Liver (tissue), 9 donors: ENCODE results near the gene HOMER3. TPM values are rescaled to one million over a fixed set of nuclear protein-coding genes. Genes with fewer than 3 reads are reported as not detected.

Experiments used
- DNase-seq: peaks from one replicate; pipeline ENCODE4 v3.0.0-alpha.2; 2017; ENCODE audit warnings: low spot score
- H3K27ac ChIP-seq, 2 donors: one replicate each; pipeline ENCODE4 v1.7.0; 2013; ENCODE audit warnings: inconsistent platforms in 2 of 2, low read length in 2 of 2, control low read depth in 1 of 2, low read depth in 1 of 2, mild to moderate bottlenecking in 1 of 2
- H3K27me3 ChIP-seq, 4 donors: one replicate each; pipeline versions ENCODE4 v1.6.1 to v1.7.0; 2013; ENCODE audit warnings: low read length in 3 of 4, inconsistent platforms in 1 of 4, mild to moderate bottlenecking in 1 of 4, moderate library complexity in 1 of 4; ENCODE audit not compliant: control insufficient read depth in 4 of 4, insufficient read depth in 4 of 4
- H3K36me3 ChIP-seq, 4 donors: one replicate each; pipeline versions ENCODE4 v1.6.1 to v1.7.0; 2013; ENCODE audit warnings: low read length in 3 of 4, mild to moderate bottlenecking in 3 of 4, low read depth in 1 of 4, moderate library complexity in 1 of 4; ENCODE audit not compliant: control insufficient read depth in 4 of 4, insufficient read depth in 3 of 4
- H3K4me1 ChIP-seq, 4 donors: one replicate each; pipeline versions ENCODE4 v1.6.1 to v1.7.0; 2013; ENCODE audit warnings: low read length in 3 of 4, mild to moderate bottlenecking in 3 of 4, moderate library complexity in 1 of 4; ENCODE audit not compliant: control insufficient read depth in 4 of 4, insufficient read depth in 4 of 4
- H3K4me3 ChIP-seq, 3 donors: one replicate each; pipeline versions ENCODE4 v1.6.1 to v1.7.0; 2013; ENCODE audit warnings: low read length in 3 of 3, control low read depth in 1 of 3, low read depth in 1 of 3, mild to moderate bottlenecking in 1 of 3
- H3K9ac ChIP-seq, 2 donors: one replicate each; pipeline ENCODE4 v1.7.0; 2013; ENCODE audit warnings: low read length in 2 of 2, mild to moderate bottlenecking in 2 of 2, moderate library complexity in 2 of 2, control low read depth in 1 of 2, low read depth in 1 of 2
- H3K9me3 ChIP-seq, 4 donors: one replicate each; pipeline versions ENCODE4 v1.6.1 to v1.7.0; 2013; ENCODE audit warnings: low read length in 3 of 4; ENCODE audit not compliant: control insufficient read depth in 4 of 4
- ATF3 ChIP-seq: IDR thresholded peaks from 2 replicates; pipeline ENCODE4 v1.6.1; 2016; ENCODE audit warnings: antibody characterized with exemption
- CTCF ChIP-seq: fragments of 150-350 bp; IDR thresholded peaks from 2 replicates; pipeline ENCODE4 v1.5.1; 2017; ENCODE audit warnings: improper control_type of control experiment, low read depth, low read length; ENCODE audit not compliant: missing input control
- EGR1 ChIP-seq, 2 donors: IDR thresholded peaks; 2 replicates each; pipeline ENCODE4 v1.6.1; 2016 to 2018; ENCODE audit warnings: antibody characterized with exemption in 2 of 2, low read depth in 2 of 2
- FOXA1 ChIP-seq: IDR thresholded peaks from 2 replicates; pipeline ENCODE4 v1.6.1; 2016; ENCODE audit warnings: antibody characterized with exemption
- FOXA2 ChIP-seq: IDR thresholded peaks from 2 replicates; pipeline ENCODE4 v1.6.1; 2016; ENCODE audit warnings: antibody characterized with exemption
- GABPA ChIP-seq, 2 donors: IDR thresholded peaks in 1 of 2; conservative IDR thresholded peaks in 1 of 2; 2 replicates each; pipeline ENCODE4 v1.6.1; 2016; ENCODE audit warnings: antibody characterized with exemption in 2 of 2, mild to moderate bottlenecking in 1 of 2, moderate library complexity in 1 of 2
- HNF4A ChIP-seq, 2 donors: conservative IDR thresholded peaks; 2 replicates each; pipeline ENCODE4 v1.6.1; 2016; ENCODE audit warnings: antibody characterized with exemption in 2 of 2, mild to moderate bottlenecking in 2 of 2
- HNF4G ChIP-seq: IDR thresholded peaks from 2 replicates; pipeline ENCODE4 v1.6.1; 2016; ENCODE audit warnings: antibody characterized with exemption
- JUND ChIP-seq, 2 donors: IDR thresholded peaks; 2 replicates each; pipeline ENCODE4 v1.6.1; 2016; ENCODE audit warnings: antibody characterized with exemption in 2 of 2
- MAX ChIP-seq: IDR thresholded peaks from 2 replicates; pipeline ENCODE4 v1.6.1; 2016; ENCODE audit warnings: antibody characterized with exemption
- NR2F2 ChIP-seq: IDR thresholded peaks from 2 replicates; pipeline ENCODE4 v1.6.1; 2016; ENCODE audit warnings: antibody characterized with exemption
- RAD21 ChIP-seq, 2 donors: IDR thresholded peaks; 2 replicates each; pipeline ENCODE4 v1.6.1; 2016; ENCODE audit warnings: antibody characterized with exemption in 2 of 2, mild to moderate bottlenecking in 2 of 2
- REST ChIP-seq: IDR thresholded peaks from 2 replicates; pipeline ENCODE4 v1.6.1; 2016; ENCODE audit warnings: antibody characterized with exemption, mild to moderate bottlenecking
- RXRA ChIP-seq, 2 donors: IDR thresholded peaks; 2 replicates each; pipeline ENCODE4 v1.6.1; 2017 to 2018; ENCODE audit warnings: antibody characterized with exemption in 2 of 2, mild to moderate bottlenecking in 1 of 2
- SP1 ChIP-seq: IDR thresholded peaks from 2 replicates; pipeline ENCODE4 v1.6.1; 2018; ENCODE audit warnings: antibody characterized with exemption, mild to moderate bottlenecking
- TAF1 ChIP-seq: conservative IDR thresholded peaks from 2 replicates; pipeline ENCODE4 v1.6.1; 2016; ENCODE audit warnings: antibody characterized with exemption, mild to moderate bottlenecking
- YY1 ChIP-seq: IDR thresholded peaks from 2 replicates; pipeline ENCODE4 v1.6.1; 2016; ENCODE audit warnings: antibody characterized with exemption, mild to moderate bottlenecking
- ZBTB33 ChIP-seq: IDR thresholded peaks from 2 replicates; pipeline ENCODE4 v1.6.1; 2016; ENCODE audit warnings: antibody characterized with exemption
- WGBS: extraction: QIAGEN DNeasy Blood & Tissue Kit; methylation state at CpG from one replicate; pipeline ENCODE4 v1.1.7; 2013; 5-methylcytosine and 5-hydroxymethylcytosine counted together
- polyA plus RNA-seq, 2 donors: library from polyadenylated mRNA; stranded (reverse) in 1 of 2; unstranded in 1 of 2; fragments of 200-250 nt in 1 of 2; fragments of >200 nt in 1 of 2; fragmentation: Nextera tagmentation in 1 of 2; extraction: Ambion mirVana in 1 of 2; gene quantifications; one replicate each; pipeline versions ENCODE4 v1.2.1 to v1.2.3, GENCODE V29; 2013 to 2015
- total RNA-seq, 2 donors: library from RNA; depleted of rRNA; stranded (reverse); fragments of >200 nt; gene quantifications; one replicate each; pipeline ENCODE4 v1.2.3, GENCODE V29; 2014
- donor health status: healthy.
- donor health status: healthy.
- donor health status: healthy.
- donor health status: healthy.
- donor health status: healthy.

Gene HOMER3
- total and polyA plus RNA-seq, 4 donors, result 0.18 to 5.4 (median 3.5) TPM

- TF ChIP-seq ZBTB33, result no peak
- TF ChIP-seq RAD21 (IDR thresholded peaks at IDR 0.05), result no peak
- TF ChIP-seq ATF3, result no peak
These were observed 23.1 kb upstream of the HOMER3 start (continued) for GRCh38 chr19:18964121-18964520.

GRCh38 chr19:18961767-18962620 lies 21.0 kb upstream of the HOMER3 start:
- H3K27ac ChIP-seq, result no peak overlapping the region
- no peak overlapping the region for H3K4me3 ChIP-seq
- no peaks in the 10 kb centered on the region for H3K27me3 ChIP-seq
- no peaks in the 10 kb centered on the region for H3K4me1 ChIP-seq
- no peak for DNase-seq
- 27% methylated on average over 26 of the region's 26 CpGs for WGBS
- no peak overlapping the region for H3K9ac ChIP-seq
- H3K36me3 ChIP-seq, result no peaks in the 10 kb centered on the region
- H3K9me3 ChIP-seq, result no peaks in the 10 kb centered on the region
- TF ChIP-seq REST (no peak), MAX (no peak), RAD21 (IDR thresholded peaks at IDR 0.05) (no peak), FOXA2 (no peak), JUND (IDR thresholded peaks at IDR 0.05) (no peak), FOXA1 (no peak), GABPA (IDR thresholded peaks at IDR 0.05 in 1 of 2, conservative IDR thresholded peaks at IDR 0.05 in 1 of 2) (no peak), ATF3 (no peak), HNF4A (conservative IDR thresholded peaks at IDR 0.05) (no peak), SP1 (no peak), HNF4G (no peak), EGR1 (IDR thresholded peaks at IDR 0.05; ENCODE audit: low read depth in 2 of 2) (no peak), YY1 (no peak), RXRA (IDR thresholded peaks at IDR 0.05) (no peak), ZBTB33 (no peak), CTCF (no peak), NR2F2 (no peak), TAF1 (no peak)
